ENCODE data around the gene CP. TPM values are rescaled to one million over a fixed set of nuclear protein-coding genes. Genes with fewer than 3 reads are reported as not detected.

The CP gene
- total and polyA plus RNA-seq, 2 donors (not counting 1 experiment from before 2014, with no cell fraction given) = not detected

- H2AFZ ChIP-seq (ENCODE audit: insufficient read depth, low read depth, low read length, poor library complexity, severe bottlenecking) = peak overlapping the region; percentile 49
- 64% methylated on average over 2 of the region's 3 CpGs for WGBS (ENCODE audit: insufficient coverage)
- peak overlapping the region; percentile 38 for H3K9ac ChIP-seq (ENCODE audit: low read length)
- H3K27ac ChIP-seq (ENCODE audit: low read length in 2 of 2) = peak overlapping the region; percentile 46 to 87
- ChIA-PET POLR2A (interaction anchor here (1.9 kb wide), 1 partner anchor 116 kb away, joined by 7 read pairs; the partner anchor contains the start of gene HPS3), CTCF (interaction anchor here (0.5 to 1.6 kb wide), 6 partner anchors 10 to 562 kb away, joined by 3 to 10 read pairs (median 3); no protein-coding TSS in a partner anchor)
- no peaks in the 10 kb centered on the region for H3K36me3 ChIP-seq (replicated peaks in 1 of 2; ENCODE audit: control extremely low read depth in 1 of 2, control insufficient read depth in 1 of 2, extremely low read depth in 1 of 2, insufficient read depth in 2 of 2, low read length in 1 of 2)
- H3K4me1 Mint-ChIP-seq = peaks cover 61% of the 10 kb centered on the region
- H3K4me2 ChIP-seq (replicated peaks; ENCODE audit: low read depth, low read length, poor library complexity, severe bottlenecking) = peak overlapping the region; percentile 64
- no peaks in the 10 kb centered on the region for H3K27me3 Mint-ChIP-seq
- no peaks in the 10 kb centered on the region for H3K9me3 Mint-ChIP-seq (ENCODE audit: insufficient read depth)
- peaks cover 55 to 56% of the 10 kb centered on the region in 2 donors for H3K4me1 ChIP-seq (ENCODE audit: control insufficient read depth in 2 of 2, insufficient read depth in 2 of 2, low read length in 2 of 2)
- no peaks in the 10 kb centered on the region for H3K9me3 ChIP-seq (ENCODE audit: control extremely low read depth in 1 of 3, control insufficient read depth in 2 of 3, insufficient read depth in 1 of 3, low read length in 2 of 3)
- H3K79me2 ChIP-seq (ENCODE audit: control insufficient read depth, insufficient read depth, low read length) = no peaks in the 10 kb centered on the region
- H4K20me1 ChIP-seq (ENCODE audit: control insufficient read depth, insufficient read depth, low read length, poor library complexity, severe bottlenecking) = no peaks in the 10 kb centered on the region
- peak; percentile 69 for DNase-seq
- peak overlapping the region; percentile 57 for H3K4me3 Mint-ChIP-seq
- peak; percentile 67 for ATAC-seq (ENCODE audit: low read depth)
- intact Hi-C loops (cut with micrococcal nuclease) = loop anchor here (1.0 kb wide), 2 partner anchors 101 to 117 kb away; partner anchors contain the start of gene HPS3
- H3K4me3 ChIP-seq (ENCODE audit: control extremely low read depth in 1 of 5, extremely low read depth in 1 of 5, insufficient read depth in 1 of 5, low read depth in 2 of 5, low read length in 4 of 5) = peak overlapping the region in 3 of 5 experiments; percentile 26
- H3K27me3 ChIP-seq (replicated peaks in 1 of 4; ENCODE audit: control extremely low read depth in 1 of 4, control insufficient read depth in 3 of 4, insufficient read depth in 4 of 4, low read length in 3 of 4) = no peaks in the 10 kb centered on the region
- peak overlapping the region; percentile 57 for H3K27ac Mint-ChIP-seq
- TF ChIP-seq EZH2 (IDR thresholded peaks at IDR 0.05; ENCODE audit: borderline replicate concordance, insufficient read depth, low read depth, low read length, poor library complexity, severe bottlenecking) = no peak
- TF ChIP-seq CTCF (IDR thresholded peaks at IDR 0.05) = no peak
Measured at GRCh38 chr3:149245738-149246451, 24.3 kb upstream of the CP start.

GRCh38 chr3:149243540-149243939, 21.9 kb upstream of the CP start:
- Mint-ChIP-seq H3K27ac (peak overlapping the region; percentile 81), H3K9me3 (ENCODE audit: insufficient read depth) (no peaks in the 10 kb centered on the region), H3K27me3 (no peaks in the 10 kb centered on the region), H3K4me1 (peaks cover 53% of the 10 kb centered on the region), H3K4me3 (peak overlapping the region; percentile 41)
- Histone ChIP-seq H3K9me3 (ENCODE audit: control extremely low read depth in 1 of 3, control insufficient read depth in 2 of 3, insufficient read depth in 1 of 3, low read length in 2 of 3) (no peaks in the 10 kb centered on the region), H2AFZ (ENCODE audit: insufficient read depth, low read depth, low read length, poor library complexity, severe bottlenecking) (peak overlapping the region; percentile 39), H3K4me2 (replicated peaks; ENCODE audit: low read depth, low read length, poor library complexity, severe bottlenecking) (peak overlapping the region; percentile 47), H3K79me2 (ENCODE audit: control insufficient read depth, insufficient read depth, low read length) (no peaks in the 10 kb centered on the region), H3K27ac (ENCODE audit: low read length in 2 of 2) (peak overlapping the region; percentile 19 to 71), H3K4me1 (ENCODE audit: control insufficient read depth in 2 of 2, insufficient read depth in 2 of 2, low read length in 2 of 2) (peaks cover 50 to 51% of the 10 kb centered on the region in 2 donors), H4K20me1 (ENCODE audit: control insufficient read depth, insufficient read depth, low read length, poor library complexity, severe bottlenecking) (no peaks in the 10 kb centered on the region), H3K9ac (ENCODE audit: low read length) (no peak overlapping the region), H3K36me3 (replicated peaks in 1 of 2; ENCODE audit: control extremely low read depth in 1 of 2, control insufficient read depth in 1 of 2, extremely low read depth in 1 of 2, insufficient read depth in 2 of 2, low read length in 1 of 2) (no peaks in the 10 kb centered on the region), H3K4me3 (ENCODE audit: control extremely low read depth in 1 of 5, extremely low read depth in 1 of 5, insufficient read depth in 1 of 5, low read depth in 2 of 5, low read length in 4 of 5) (no peak overlapping the region), H3K27me3 (replicated peaks in 1 of 4; ENCODE audit: control extremely low read depth in 1 of 4, control insufficient read depth in 3 of 4, insufficient read depth in 4 of 4, low read length in 3 of 4) (no peaks in the 10 kb centered on the region)
- ChIA-PET CTCF (interaction anchor here (1.0 to 1.5 kb wide), 3 partner anchors 29 to 123 kb away, joined by 3 to 6 read pairs (median 4); no protein-coding TSS in a partner anchor), POLR2A (no interaction called here)
- ATAC-seq (ENCODE audit: low read depth) (peak; percentile 84), DNase-seq (peak; percentile 70)
- intact Hi-C loops (cut with micrococcal nuclease) = loop anchor here (2.0 kb wide), 1 partner anchor 39 kb away; no protein-coding TSS in a partner anchor
- no peak for TF ChIP-seq CTCF (IDR thresholded peaks at IDR 0.05)
- TF ChIP-seq EZH2 (IDR thresholded peaks at IDR 0.05; ENCODE audit: borderline replicate concordance, insufficient read depth, low read depth, low read length, poor library complexity, severe bottlenecking) = no peak

Measured in B cell (primary cell).